Esophagus squamous epithelium (tissue), 5 donors: ENCODE measurements around the gene AUTS2. TPM values are rescaled to one million over a fixed set of nuclear protein-coding genes. Genes with fewer than 3 reads are reported as not detected.

Source experiments
- DNase-seq: peaks from one replicate; lab custom pipeline; 2025; lab: John Stamatoyannopoulos, UW
- H3K27ac ChIP-seq, 4 donors: fragments of 200-600 bp; sonication (generic); one replicate each; pipeline ENCODE4 v1.5.1; 2016 to 2019; ENCODE audit warnings: mild to moderate bottlenecking in 1 of 4
- H3K27me3 ChIP-seq, 4 donors: fragments of 200-600 bp; sonication (generic); 1 replicate in 3 of 4; 2 replicates in 1 of 4; pipeline versions ENCODE4 v1.5.1 to v1.6.0; 2017 to 2021; ENCODE audit warnings: antibody characterized with exemption in 1 of 4
- H3K36me3 ChIP-seq, 3 donors: fragments of 200-600 bp; sonication (generic); one replicate each; pipeline ENCODE4 v1.5.1; 2016 to 2019
- H3K4me1 ChIP-seq, 3 donors: fragments of 200-600 bp; sonication (generic); one replicate each; pipeline ENCODE4 v1.5.1; 2017 to 2019
- H3K4me3 ChIP-seq, 4 donors: fragments of 200-600 bp; sonication (generic); 1 replicate in 3 of 4; 2 replicates in 1 of 4; pipeline ENCODE4 v1.5.1; 2016 to 2019; ENCODE audit warnings: mild to moderate bottlenecking in 2 of 4, moderate library complexity in 1 of 4
- H3K9me3 ChIP-seq, 3 donors: fragments of 200-600 bp; sonication (generic); one replicate each; pipeline ENCODE4 v1.5.1; 2016 to 2019
- CTCF ChIP-seq, 6 experiments: fragments of 450-650 bp in 4 of 6; fragments of 200-600 bp in 2 of 6; sonication (generic) in 2 of 6; IDR thresholded peaks; one replicate each; pipeline ENCODE4 v1.5.1; 2016 to 2019; ENCODE audit warnings: antibody characterized with exemption in 6 of 6, mild to moderate bottlenecking in 4 of 6, moderate library complexity in 4 of 6
- POLR2A ChIP-seq, 4 donors: fragments of 450-650 bp; IDR thresholded peaks; one replicate each; pipeline ENCODE4 v1.6.1; 2017; ENCODE audit warnings: antibody characterized with exemption in 4 of 4, mild to moderate bottlenecking in 4 of 4, moderate library complexity in 3 of 4
- WGBS, 2 donors: methylation state at CpG; one replicate each; pipeline ENCODE4 v1.1.5; 2018; 5-methylcytosine and 5-hydroxymethylcytosine counted together
- intact Hi-C: fragments of 100-400 bp; cut with DNase I; formaldehyde crosslinking; loops from one replicate; pipeline ENCODE4 v1.15.0; 2022
- total RNA-seq, 4 donors: library from RNA; depleted of rRNA; stranded (reverse); fragments of >200 nt; gene quantifications; one replicate each; pipeline ENCODE4 v1.1.0, GENCODE V29; 2016
- donor health status: DM: yes; HTN: yes; CAD: no.

AUTS2 gene
- total RNA-seq, 4 donors from 2014 or later: 9.5 to 36.2 (median 23.0) TPM

GRCh38 chr7:70219061-70219460 lies 620.8 kb downstream of the AUTS2 start:
- no peaks in the 10 kb centered on the region for H3K4me1 ChIP-seq
- no peak for DNase-seq
- WGBS, 2 donors: 90 to 93% methylated on average over 4 of the region's 4 CpGs
- H3K36me3 ChIP-seq: no peaks in the 10 kb centered on the region
- no peak overlapping the region for H3K27ac ChIP-seq
- no peak overlapping the region for H3K4me3 ChIP-seq
- no peaks in the 10 kb centered on the region for H3K27me3 ChIP-seq
- intact Hi-C loops: no loop called here
- no peaks in the 10 kb centered on the region for H3K9me3 ChIP-seq
- TF ChIP-seq POLR2A (IDR thresholded peaks at IDR 0.05): no peak
- TF ChIP-seq CTCF (IDR thresholded peaks at IDR 0.05): no peak

GRCh38 chr7:70229242-70229641 lies 631.0 kb downstream of the AUTS2 start:
- no peaks in the 10 kb centered on the region for H3K27me3 ChIP-seq
- H3K4me3 ChIP-seq: no peak overlapping the region
- intact Hi-C loops: no loop called here
- H3K27ac ChIP-seq: no peak overlapping the region
- TF ChIP-seq POLR2A (IDR thresholded peaks at IDR 0.05): no peak
- no peak for TF ChIP-seq CTCF (IDR thresholded peaks at IDR 0.05)
- no peak for DNase-seq
- H3K9me3 ChIP-seq: peaks cover 0 to 21% (median 11%) of the 10 kb centered on the region in 3 donors
- no peaks in the 10 kb centered on the region for H3K4me1 ChIP-seq
- no peaks in the 10 kb centered on the region for H3K36me3 ChIP-seq

- TF ChIP-seq CTCF (IDR thresholded peaks at IDR 0.05) (no peak), POLR2A (IDR thresholded peaks at IDR 0.05) (no peak)
- H3K9me3 ChIP-seq: peaks cover 0 to 21% (median 11%) of the 10 kb centered on the region in 3 donors
- no peak overlapping the region for H3K4me3 ChIP-seq
- H3K27me3 ChIP-seq: no peaks in the 10 kb centered on the region
- intact Hi-C loops: no loop called here
- 92 to 93% methylated on average over 3 of the region's 3 CpGs for WGBS, 2 donors
- H3K36me3 ChIP-seq: no peaks in the 10 kb centered on the region
- no peak overlapping the region for H3K27ac ChIP-seq
- H3K4me1 ChIP-seq: no peaks in the 10 kb centered on the region
- no peak for DNase-seq
Observed at GRCh38 chr7:70230761-70231160, 632.5 kb downstream of the AUTS2 start.

- intact Hi-C loops: no loop called here
- 91 to 98% methylated on average over 5 of the region's 5 CpGs for WGBS, 2 donors
- H3K27me3 ChIP-seq: no peaks in the 10 kb centered on the region
- no peaks in the 10 kb centered on the region for H3K36me3 ChIP-seq
- H3K4me3 ChIP-seq: no peak overlapping the region
- DNase-seq: no peak
- peaks cover 0 to 19% (median 11%) of the 10 kb centered on the region in 3 donors for H3K9me3 ChIP-seq
- no peak overlapping the region for H3K27ac ChIP-seq
- no peaks in the 10 kb centered on the region for H3K4me1 ChIP-seq
- TF ChIP-seq CTCF (IDR thresholded peaks at IDR 0.05) (no peak), POLR2A (IDR thresholded peaks at IDR 0.05) (no peak)
Observed at GRCh38 chr7:70233776-70234175, 635.5 kb downstream of the AUTS2 start.

- Histone ChIP-seq H3K27ac (no peak overlapping the region), H3K36me3 (no peaks in the 10 kb centered on the region), H3K9me3 (no peaks in the 10 kb centered on the region), H3K27me3 (no peaks in the 10 kb centered on the region), H3K4me3 (no peak overlapping the region), H3K4me1 (no peaks in the 10 kb centered on the region)
- no peak for DNase-seq
- WGBS, 2 donors: 82 to 90% methylated on average over 1 of the region's 1 CpG
- intact Hi-C loops: no loop called here
- TF ChIP-seq POLR2A (IDR thresholded peaks at IDR 0.05): no peak
- TF ChIP-seq CTCF (IDR thresholded peaks at IDR 0.05): no peak
Observed at GRCh38 chr7:70237256-70237655, 639.0 kb downstream of the AUTS2 start.
